ENCODE data around the gene EFNA1. TPM values are rescaled to one million over a fixed set of nuclear protein-coding genes. Genes with fewer than 3 reads are reported as not detected.

The EFNA1 gene
- total and polyA plus RNA-seq, 2 of the 13 experiments (the other 11 are each of a cell fraction or from before 2014, with no cell fraction given), result 81.8 to 874 TPM

DNA sequence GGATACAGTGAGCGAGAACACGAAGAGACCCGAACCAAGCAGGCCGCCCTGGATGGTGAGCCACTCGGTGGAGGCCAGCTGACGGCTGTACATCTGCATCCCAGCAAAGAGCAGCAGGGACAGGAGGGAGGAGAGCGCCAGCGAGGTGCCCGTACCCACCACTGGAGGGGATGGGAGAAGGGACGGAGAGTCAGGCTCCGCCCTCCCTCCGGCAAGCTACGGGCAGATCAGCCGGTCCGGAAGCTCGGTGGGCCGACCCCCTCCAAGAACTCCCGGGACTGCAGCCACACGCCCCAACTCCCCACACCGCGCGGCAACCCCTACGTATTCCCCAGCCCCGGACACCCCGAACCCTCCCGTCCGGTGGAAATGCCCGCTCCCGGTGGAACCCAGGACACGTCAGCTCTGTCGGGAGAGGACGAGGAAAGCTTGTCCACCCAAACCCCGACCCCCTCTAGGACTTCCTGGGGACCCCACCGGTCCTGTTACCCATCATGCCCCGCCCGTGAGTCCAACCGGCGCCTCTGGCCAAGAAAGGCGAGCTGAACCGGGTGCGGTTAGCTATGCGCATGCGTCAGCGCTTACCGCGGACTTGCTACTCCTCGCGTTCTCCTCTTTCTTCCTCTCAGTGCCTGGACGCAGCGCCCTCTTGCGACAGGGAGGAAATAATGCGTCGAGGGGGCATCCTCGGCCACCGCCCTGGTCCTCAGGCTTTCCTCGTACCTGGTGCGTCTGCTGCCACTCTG, 45.2 kb downstream of the EFNA1 start, which contains the start of gene KRTCAP2:
TSS of gene KRTCAP2 (minus strand) at position 573 of the 746 bp plus-strand sequence. CDS start at position 493, 80 bp downstream.
- Histone ChIP-seq H3K9ac (ENCODE audit: insufficient read depth, low read depth, low read length) (peak within 1 kb of the TSS; percentile 80), H3K4me1 (ENCODE audit: insufficient read depth, low read length) (peaks cover 43% of the 10 kb centered on the region), H3K9me3 (ENCODE audit: low read length) (no peaks in the 10 kb centered on the region), H3K4me2 (ENCODE audit: low read depth, low read length) (peak within 1 kb of the TSS; percentile 83), H4K20me1 (ENCODE audit: insufficient read depth, low read length) (no peaks in the 10 kb centered on the region), H3K27ac (ENCODE audit: extremely low read length, insufficient read depth, low read length) (peak within 1 kb of the TSS; percentile 73), H3K4me3 (replicated peaks in 1 of 3; ENCODE audit: insufficient read depth in 1 of 3, low read depth in 2 of 3, low read length in 3 of 3) (peak within 1 kb of the TSS; percentile 71 to 92 (median 79)), H3K36me3 (replicated peaks in 1 of 2; ENCODE audit: control insufficient read depth in 1 of 2, insufficient read depth in 2 of 2, low read length in 2 of 2) (peaks cover 0 to 12% of the 10 kb centered on the region in 2 experiments; a peak in 2 of 5 replicates), H3K79me2 (ENCODE audit: insufficient read depth, low read length) (peaks cover 10% of the 10 kb centered on the region), H3K27me3 (ENCODE audit: control insufficient read depth in 1 of 2, insufficient read depth in 2 of 2, low read length in 2 of 2) (0 out of 5 replicates have a peak, but pooled peaks cover 0 to 1% of the 10 kb centered on the region in 2 experiments), H2AFZ (ENCODE audit: low read length) (no peak within 1 kb of the TSS)
- intact Hi-C loops (cut with micrococcal nuclease; ENCODE audit: unreplicated experiment), result no loop called here
- ChIA-PET CTCF (ENCODE audit: low intra/inter-chr PET ratio, low total read pairs) (interaction anchor here (1.2 kb wide), 2 partner anchors 34 to 87 kb away, joined by 3 read pairs; no protein-coding TSS in a partner anchor), POLR2A (interaction anchor here (0.9 to 2.2 kb wide), 14 partner anchors 21 to 218 kb away, joined by 3 to 30 read pairs (median 6); partner anchors contain the start of genes DPM3 and SLC50A1)
- in situ Hi-C loops (cut with HindIII; ENCODE audit: extremely low pct_ligation_motif_present, low pct_unique_long_range_greater_than_20kb), result no loop called here
- 1% methylated on average over 20 of the region's 57 CpGs for WGBS (ENCODE audit: low lambda C conversion rate)
- ATAC-seq (peak; percentile 78), FAIRE-seq (peak; percentile 88), DNase-seq (ENCODE audit: low spot score) (peak; percentile 93)
- TSS peak; percentile 75 for BruUV-seq (replicated peaks)
- no peak for TF ChIP-seq SP140L (CRISPR knock-in tag; IDR thresholded peaks at IDR 0.05; ENCODE audit: borderline replicate concordance)
- TF ChIP-seq TEAD3 (CRISPR knock-in tag; optimal IDR thresholded peaks at IDR 0.05; ENCODE audit: borderline replicate concordance), result peak; percentile 78
- TF ChIP-seq GFI1 (CRISPR knock-in tag; IDR thresholded peaks at IDR 0.05; ENCODE audit: borderline replicate concordance), result no peak
- TF ChIP-seq TOE1 (CRISPR knock-in tag; IDR thresholded peaks at IDR 0.05), result no peak
- no peak for TF ChIP-seq USF2 (IDR thresholded peaks at IDR 0.05; ENCODE audit: low read depth, low read length)
- TF ChIP-seq USF2 (CRISPR knock-in tag; IDR thresholded peaks at IDR 0.05; ENCODE audit: borderline replicate concordance), result no peak; the same call in 1 of the 2 replicates
- no peak for TF ChIP-seq ZNF550 (CRISPR knock-in tag; IDR thresholded peaks at IDR 0.05; ENCODE audit: borderline replicate concordance)
- peak; percentile 15; the same call in 1 of the 2 replicates for TF ChIP-seq NFE2L2 (IDR thresholded peaks at IDR 0.05; ENCODE audit: low read length)
- no peak for TF ChIP-seq TEF (CRISPR knock-in tag; IDR thresholded peaks at IDR 0.05)
- peak; percentile 98 for TF ChIP-seq KDM2A (CRISPR knock-in tag; IDR thresholded peaks at IDR 0.05; ENCODE audit: borderline replicate concordance, low read depth)
- TF ChIP-seq, protein P1, sequence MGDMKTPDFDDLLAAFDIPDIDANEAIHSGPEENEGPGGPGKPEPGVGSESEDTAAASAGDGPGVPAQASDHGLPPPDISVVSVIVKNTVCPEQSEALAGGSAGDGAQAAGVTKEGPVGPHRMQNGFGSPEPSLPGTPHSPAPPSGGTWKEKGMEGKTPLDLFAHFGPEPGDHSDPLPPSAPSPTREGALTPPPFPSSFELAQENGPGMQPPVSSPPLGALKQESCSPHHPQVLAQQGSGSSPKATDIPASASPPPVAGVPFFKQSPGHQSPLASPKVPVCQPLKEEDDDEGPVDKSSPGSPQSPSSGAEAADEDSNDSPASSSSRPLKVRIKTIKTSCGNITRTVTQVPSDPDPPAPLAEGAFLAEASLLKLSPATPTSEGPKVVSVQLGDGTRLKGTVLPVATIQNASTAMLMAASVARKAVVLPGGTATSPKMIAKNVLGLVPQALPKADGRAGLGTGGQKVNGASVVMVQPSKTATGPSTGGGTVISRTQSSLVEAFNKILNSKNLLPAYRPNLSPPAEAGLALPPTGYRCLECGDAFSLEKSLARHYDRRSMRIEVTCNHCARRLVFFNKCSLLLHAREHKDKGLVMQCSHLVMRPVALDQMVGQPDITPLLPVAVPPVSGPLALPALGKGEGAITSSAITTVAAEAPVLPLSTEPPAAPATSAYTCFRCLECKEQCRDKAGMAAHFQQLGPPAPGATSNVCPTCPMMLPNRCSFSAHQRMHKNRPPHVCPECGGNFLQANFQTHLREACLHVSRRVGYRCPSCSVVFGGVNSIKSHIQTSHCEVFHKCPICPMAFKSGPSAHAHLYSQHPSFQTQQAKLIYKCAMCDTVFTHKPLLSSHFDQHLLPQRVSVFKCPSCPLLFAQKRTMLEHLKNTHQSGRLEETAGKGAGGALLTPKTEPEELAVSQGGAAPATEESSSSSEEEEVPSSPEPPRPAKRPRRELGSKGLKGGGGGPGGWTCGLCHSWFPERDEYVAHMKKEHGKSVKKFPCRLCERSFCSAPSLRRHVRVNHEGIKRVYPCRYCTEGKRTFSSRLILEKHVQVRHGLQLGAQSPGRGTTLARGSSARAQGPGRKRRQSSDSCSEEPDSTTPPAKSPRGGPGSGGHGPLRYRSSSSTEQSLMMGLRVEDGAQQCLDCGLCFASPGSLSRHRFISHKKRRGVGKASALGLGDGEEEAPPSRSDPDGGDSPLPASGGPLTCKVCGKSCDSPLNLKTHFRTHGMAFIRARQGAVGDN (CRISPR knock-in tag; IDR thresholded peaks at IDR 0.05), result peak; percentile 93
- TF ChIP-seq ZFP1 (CRISPR knock-in tag; IDR thresholded peaks at IDR 0.05), result 0 out of 2 replicates have a peak, but pooled peaks have one; percentile 62
- TF ChIP-seq RAD51 (IDR thresholded peaks at IDR 0.05; ENCODE audit: borderline replicate concordance), result no peak
- no peak for TF ChIP-seq MLLT10 (CRISPR knock-in tag; IDR thresholded peaks at IDR 0.05)
- no peak for TF ChIP-seq MEF2D (CRISPR knock-in tag; IDR thresholded peaks at IDR 0.05)
- TF ChIP-seq, protein P2, sequence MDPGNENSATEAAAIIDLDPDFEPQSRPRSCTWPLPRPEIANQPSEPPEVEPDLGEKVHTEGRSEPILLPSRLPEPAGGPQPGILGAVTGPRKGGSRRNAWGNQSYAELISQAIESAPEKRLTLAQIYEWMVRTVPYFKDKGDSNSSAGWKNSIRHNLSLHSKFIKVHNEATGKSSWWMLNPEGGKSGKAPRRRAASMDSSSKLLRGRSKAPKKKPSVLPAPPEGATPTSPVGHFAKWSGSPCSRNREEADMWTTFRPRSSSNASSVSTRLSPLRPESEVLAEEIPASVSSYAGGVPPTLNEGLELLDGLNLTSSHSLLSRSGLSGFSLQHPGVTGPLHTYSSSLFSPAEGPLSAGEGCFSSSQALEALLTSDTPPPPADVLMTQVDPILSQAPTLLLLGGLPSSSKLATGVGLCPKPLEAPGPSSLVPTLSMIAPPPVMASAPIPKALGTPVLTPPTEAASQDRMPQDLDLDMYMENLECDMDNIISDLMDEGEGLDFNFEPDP (CRISPR knock-in tag; conservative IDR thresholded peaks at IDR 0.05), result no peak

Data from HepG2 (cell line).